Cerebellar nuclear complex (tissue), 1 donor: Measurements from ENCODE around the gene BGN.

ENCODE experiments used
- DNase-seq, 2 experiments: peaks; one replicate each; lab custom pipeline; 2025; lab: John Stamatoyannopoulos, UW

BGN gene

GRCh38 chrX:153460826-153461225 is 34.0 kb upstream of the BGN start:
- DNase-seq: peak in 1 of 2 experiments; percentile 24

DNA sequence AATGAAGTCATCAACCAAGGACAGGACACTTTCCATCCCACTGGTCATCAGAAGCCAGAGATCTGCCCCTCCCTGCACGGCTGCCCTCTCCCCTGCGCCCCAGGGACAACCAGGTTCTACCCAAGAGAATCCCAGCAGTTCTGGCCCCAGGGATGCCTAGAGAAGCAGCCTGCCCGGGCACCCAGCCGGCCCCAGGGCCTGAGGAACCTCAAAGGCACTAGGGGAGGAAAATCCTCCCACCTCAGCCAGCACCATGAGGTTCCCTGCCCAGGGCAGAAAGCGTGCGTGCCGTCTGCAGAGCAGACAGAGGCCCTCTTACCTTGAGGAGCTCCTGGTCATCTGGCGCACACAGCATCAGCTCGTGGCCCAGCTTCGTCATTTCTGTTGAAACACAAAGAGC is 32.5 kb upstream of the BGN start:
- DNase-seq: no peak

- DNase-seq: no peak
Measured at GRCh38 chrX:153463031-153463430, 31.7 kb upstream of the BGN start.

DNA sequence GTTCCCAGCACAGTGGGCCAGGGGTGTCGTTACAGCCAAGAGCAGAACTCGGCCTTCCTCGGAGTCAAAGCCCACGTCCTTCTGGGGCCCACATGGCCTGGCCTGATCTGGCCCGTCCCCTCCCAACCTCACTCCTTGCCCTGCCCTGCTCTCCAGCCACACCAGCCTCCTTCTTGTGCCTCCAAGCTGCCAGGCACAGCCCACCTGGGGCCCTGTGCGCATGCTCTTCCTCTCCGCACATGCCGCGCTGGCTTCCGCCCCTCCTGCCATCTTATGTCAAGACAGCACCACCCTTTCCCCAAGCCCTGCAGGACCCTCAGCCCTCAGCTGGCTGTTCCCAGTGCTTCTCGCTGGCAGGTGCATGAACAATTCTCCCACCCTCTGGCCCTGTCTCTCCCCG is 31.2 kb upstream of the BGN start:
- DNase-seq: no peak

GRCh38 chrX:153464116-153464515 is 30.7 kb upstream of the BGN start:
- no peak for DNase-seq

DNA sequence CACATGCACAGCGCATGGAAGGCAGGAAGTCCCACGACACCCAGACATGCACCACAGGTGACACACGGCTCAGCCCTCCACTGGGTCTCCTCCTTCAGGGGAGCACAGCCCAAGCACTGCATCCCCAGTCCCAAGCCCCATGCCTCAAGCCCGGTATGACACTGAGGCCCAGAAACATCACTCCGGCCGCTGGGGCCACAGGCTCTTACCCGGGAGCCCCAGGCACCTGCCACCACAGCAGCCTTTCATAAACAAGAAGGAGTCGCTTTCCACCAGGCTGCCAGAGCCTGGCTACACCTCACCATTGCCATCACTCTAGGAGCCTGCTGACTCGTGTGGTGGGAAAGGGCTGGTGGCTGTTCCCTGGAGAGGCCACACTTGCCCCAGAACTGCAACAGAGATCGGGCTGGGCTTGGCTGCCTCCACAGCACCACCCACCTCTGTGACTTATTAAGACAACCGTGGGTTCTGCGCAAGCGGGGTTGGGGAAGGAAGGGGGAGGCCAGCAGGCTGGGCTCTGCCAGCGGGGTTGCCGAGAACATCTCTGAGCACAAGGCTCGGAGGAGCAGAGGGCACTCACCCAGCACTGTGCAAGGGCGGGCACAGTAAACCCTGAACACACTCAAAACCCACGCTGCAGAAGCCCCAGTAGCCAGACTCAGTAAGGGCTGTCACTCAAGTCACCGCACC is 28.9 kb upstream of the BGN start:
- no peak for DNase-seq

DNA sequence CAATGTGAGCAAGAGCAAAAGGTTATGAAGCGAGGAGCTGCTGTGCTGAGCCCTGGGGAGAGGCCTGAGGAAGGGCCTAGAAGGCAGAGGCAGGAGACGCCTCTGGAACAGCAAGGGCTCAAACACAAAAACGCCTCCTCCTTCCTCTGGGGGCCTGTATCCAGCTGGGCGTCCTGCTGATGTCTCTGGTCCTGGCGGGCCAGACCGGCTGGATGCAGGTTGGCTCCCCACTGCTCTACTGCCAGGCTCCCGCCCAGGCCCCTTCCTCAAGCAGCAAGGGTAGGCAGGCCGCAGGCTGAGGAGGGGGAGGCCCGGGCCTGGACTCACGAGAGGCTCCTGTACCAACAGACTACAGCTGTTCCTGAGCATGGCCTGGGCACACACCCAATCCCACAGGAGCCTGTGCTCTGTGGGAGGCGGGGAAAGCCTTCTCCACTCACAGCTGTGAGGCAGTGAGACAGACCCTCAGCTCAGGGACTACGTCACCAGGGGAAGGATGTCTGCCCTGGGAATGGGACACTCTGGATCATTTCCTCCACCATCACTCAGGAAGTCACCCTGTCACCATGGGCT is 26.7 kb upstream of the BGN start:
- DNase-seq: no peak

DNA sequence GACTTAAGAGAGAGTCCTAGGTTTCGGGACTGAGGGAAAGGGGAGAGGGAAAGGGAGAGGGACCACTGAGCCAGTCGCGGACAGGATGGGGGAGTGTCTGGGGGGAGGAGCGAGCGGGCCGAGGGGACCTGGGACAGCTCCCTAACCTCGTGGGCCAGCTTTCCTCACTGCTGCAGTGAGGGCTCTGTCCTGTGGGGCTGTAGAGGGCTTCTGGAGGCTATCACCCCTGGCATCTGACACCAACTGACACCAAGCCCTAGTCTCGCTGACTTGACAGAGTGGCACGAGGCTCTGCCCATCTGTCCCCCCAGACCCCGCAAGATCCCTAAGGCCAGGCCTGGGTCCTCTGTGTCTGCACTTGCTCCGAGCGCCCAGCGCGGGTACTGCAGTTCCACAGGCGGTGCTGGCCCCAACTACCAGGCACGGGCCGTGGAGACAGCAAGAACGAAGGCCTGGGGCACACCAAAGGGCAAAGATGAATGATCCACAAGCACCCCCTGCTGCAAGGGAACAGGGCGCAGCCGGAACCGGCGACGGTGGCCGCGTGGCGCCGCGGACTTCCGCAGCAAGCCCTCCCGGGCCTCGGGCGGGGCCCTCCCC is 24.9 kb upstream of the BGN start:
- DNase-seq: no peak

DNA sequence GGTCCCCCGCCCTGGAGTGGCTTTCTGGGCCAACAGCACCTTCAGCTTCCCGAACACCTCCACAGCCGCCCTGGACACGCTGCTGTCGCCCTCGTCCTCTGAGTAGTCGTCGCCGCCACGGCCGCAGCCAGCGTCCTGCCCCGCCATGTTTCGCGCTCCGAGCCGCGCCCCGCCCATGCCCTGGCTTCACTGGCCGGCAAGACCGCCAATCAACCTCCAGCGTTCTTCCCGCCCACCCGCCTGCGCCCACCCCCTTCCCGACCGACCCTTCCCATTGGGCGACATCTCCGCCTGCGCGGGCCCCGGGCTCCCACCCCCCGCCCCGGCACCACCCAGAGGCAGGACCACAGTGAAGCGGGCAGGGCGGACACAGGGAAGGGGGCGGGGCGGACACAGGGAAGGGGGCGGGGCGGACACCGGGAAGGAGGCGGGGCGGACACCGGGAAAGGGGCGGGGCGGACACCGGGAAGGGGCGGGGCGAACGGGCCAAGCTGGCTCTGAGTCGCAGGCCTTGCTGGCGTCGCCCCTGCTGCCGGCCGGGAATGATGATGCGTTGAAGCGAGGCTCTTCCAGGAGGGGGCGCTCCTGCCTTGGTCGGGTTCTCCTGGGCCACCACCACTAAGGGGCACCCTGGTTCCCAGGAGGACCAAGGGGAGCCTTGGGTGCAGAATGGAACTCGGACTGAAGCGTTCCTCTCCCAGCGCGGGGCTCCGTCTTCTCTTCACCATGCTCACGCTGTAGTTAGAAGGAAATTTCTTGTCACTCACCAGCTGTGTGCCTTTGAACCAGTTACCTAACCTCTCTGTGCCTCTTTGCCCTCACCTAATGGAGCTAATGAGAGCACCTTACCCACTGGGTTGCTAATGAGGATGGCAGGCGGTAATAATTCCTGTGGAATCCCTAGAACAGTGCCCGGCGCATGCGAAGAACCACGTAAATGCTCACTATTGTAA is 24.1 kb upstream of the BGN start, which contains the start of gene HAUS7:
HAUS7 (minus strand) TSS at position 166 of the 953 bp plus-strand sequence; CDS start at position 147, 19 bp downstream.
- peak; percentile 50 to 51 for DNase-seq

GRCh38 chrX:153471663-153472280 is 23.0 kb upstream of the BGN start:
- DNase-seq: no peak

GRCh38 chrX:153473126-153473525 is 21.7 kb upstream of the BGN start:
- no peak for DNase-seq

DNA sequence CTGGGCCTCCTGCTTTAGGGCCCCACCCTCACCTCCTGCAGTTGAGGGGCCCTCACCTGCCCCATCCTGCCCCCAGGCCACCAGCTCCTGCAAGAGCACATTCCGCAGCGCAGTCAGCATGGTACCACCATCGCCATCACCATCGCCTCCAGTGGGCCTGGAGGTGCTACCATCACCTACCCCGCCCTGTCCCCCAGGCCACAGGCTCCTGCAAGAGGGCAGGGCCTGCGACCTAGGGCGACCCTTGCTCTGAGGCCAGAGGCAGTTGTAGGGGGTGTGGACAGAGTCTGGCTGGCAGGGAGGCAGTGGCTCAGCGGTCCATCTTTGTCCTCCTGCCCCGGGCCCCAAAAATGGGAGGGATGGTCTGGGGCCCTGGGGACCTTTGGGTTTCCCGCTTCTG is 20.5 kb upstream of the BGN start:
- no peak for DNase-seq

- DNase-seq: no peak
Measured at GRCh38 chrX:153474718-153475117, 20.1 kb upstream of the BGN start.

DNA sequence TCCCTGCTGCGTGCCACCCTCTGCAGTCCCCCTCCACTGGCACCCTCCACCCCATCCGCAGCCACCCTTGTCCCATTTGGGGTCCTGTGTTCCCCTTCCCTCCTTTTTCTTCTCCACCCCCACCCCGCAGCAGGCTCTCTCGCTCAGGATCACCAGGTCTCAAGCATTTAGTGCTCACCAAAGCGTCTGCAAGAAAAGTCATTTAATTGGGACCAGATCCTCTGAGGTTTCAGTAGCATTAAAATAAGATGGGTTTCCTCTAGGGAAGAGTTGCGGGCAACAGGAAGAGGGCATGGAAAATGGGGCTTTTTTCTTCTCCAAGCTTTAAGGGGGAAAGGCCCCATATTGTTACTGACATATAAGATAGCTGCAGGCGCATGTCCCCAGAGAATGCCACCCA is 19.5 kb upstream of the BGN start:
- DNase-seq: no peak

DNA sequence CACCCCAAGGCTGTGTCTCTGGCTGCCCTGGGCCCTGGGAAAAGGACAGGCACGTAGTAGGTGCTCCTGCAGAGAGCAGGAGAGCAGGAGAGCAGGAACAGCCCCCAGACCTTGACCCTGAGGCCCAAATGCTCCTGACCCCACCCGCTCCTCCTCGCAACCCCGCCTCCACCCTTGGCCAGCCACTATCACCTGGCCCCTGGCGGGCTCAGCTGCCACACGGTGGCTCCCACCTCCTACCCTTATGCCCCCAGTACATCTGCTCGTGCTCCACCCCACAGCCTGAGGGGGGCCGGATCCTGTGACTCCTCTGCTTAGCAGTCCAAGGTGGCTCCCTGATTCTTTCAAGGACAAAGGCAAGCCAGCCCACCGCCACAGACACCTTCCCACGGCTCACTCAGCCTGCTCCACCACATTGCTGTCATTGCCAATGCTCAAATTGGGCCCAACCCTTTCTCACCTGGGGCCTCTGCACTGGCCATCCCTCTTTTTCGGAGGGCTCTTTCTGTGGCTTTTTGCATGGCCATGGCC is 19.0 kb upstream of the BGN start:
- no peak for DNase-seq

- DNase-seq: no peak
Measured at GRCh38 chrX:153476666-153477363, 18.0 kb upstream of the BGN start.

- no peak for DNase-seq
Measured at GRCh38 chrX:153477364-153477857, 17.4 kb upstream of the BGN start.

DNA sequence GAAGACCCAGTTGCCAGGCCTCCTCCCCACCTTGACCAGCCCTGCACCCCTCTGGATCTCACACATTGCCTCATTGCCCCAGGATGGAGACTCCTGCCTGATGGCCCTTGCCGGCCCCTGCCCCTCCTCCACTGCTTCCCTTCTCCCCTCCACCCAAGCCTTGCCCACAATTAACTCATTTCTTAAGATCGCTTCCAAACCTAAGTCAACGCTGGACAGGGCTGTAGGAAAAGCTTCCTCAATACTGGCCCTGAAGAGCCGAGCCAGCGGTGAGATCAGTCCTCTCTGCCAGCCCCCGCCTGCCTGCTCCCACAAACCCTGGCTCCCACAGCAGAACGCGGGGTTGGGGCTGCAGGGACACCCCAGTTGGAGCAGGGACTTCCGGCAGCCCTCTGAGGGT is 16.9 kb upstream of the BGN start:
- no peak for DNase-seq

- no peak for DNase-seq
Measured at GRCh38 chrX:153478746-153479145, 16.0 kb upstream of the BGN start.

- DNase-seq: no peak
Measured at GRCh38 chrX:153481043-153481442, 13.7 kb upstream of the BGN start.
